Prostate gland (tissue), 2 donors: ENCODE measurements around the gene NIPAL4.

Experiments used
- POLR2A ChIP-seq: fragments of 450-650 bp; IDR thresholded peaks from one replicate; pipeline ENCODE4 v1.6.1; 2016; ENCODE audit warnings: antibody characterized with exemption, mild to moderate bottlenecking
- TF ChIP-seq, protein P1 (sequence below), 4 experiments: fragments of 200-600 bp in 2 of 4; fragments of 450-650 bp in 2 of 4; sonication (generic) in 2 of 4; IDR thresholded peaks; 1 replicate in 3 of 4; 2 replicates in 1 of 4; pipeline ENCODE4 v1.5.1; 2016 to 2019; ENCODE audit warnings: antibody characterized with exemption in 4 of 4, mild to moderate bottlenecking in 2 of 4, moderate library complexity in 2 of 4

DNA sequence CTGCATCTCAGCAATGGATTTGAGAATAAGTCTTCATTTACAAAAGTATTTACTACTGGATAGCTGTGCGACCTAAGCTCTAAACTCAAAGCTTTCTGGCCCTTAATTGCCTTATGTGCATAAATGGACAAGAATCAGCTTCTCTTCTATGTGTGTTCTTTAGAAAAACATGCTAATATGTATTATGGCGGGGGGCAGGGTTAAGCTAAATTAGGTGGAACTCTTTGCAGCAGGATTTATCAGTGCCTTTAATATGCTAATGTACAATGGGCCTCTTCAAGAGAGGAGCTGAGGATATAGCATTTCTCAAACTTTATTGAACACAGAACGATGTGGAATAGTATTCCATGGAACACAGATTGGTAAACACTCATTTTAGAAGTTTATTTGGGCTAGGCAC is 10.0 kb upstream of the NIPAL4 start:
- TF ChIP-seq, protein P1, sequence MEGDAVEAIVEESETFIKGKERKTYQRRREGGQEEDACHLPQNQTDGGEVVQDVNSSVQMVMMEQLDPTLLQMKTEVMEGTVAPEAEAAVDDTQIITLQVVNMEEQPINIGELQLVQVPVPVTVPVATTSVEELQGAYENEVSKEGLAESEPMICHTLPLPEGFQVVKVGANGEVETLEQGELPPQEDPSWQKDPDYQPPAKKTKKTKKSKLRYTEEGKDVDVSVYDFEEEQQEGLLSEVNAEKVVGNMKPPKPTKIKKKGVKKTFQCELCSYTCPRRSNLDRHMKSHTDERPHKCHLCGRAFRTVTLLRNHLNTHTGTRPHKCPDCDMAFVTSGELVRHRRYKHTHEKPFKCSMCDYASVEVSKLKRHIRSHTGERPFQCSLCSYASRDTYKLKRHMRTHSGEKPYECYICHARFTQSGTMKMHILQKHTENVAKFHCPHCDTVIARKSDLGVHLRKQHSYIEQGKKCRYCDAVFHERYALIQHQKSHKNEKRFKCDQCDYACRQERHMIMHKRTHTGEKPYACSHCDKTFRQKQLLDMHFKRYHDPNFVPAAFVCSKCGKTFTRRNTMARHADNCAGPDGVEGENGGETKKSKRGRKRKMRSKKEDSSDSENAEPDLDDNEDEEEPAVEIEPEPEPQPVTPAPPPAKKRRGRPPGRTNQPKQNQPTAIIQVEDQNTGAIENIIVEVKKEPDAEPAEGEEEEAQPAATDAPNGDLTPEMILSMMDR (IDR thresholded peaks at IDR 0.05) = no peak
- TF ChIP-seq POLR2A = no peak
